ENCODE measurements around the gene NFIX. TPM values are rescaled to one million over a fixed set of nuclear protein-coding genes. Genes with fewer than 3 reads are reported as not detected.
A peak's percentile ranks its signal among the peaks of the same experiment; 100 is the strongest.

The NFIX gene
- total and polyA plus RNA-seq, 2 of the 13 experiments (the other 11 are each of a cell fraction or from before 2014, with no cell fraction given): 3.4 to 5.4 TPM

- TF ChIP-seq, protein P1, sequence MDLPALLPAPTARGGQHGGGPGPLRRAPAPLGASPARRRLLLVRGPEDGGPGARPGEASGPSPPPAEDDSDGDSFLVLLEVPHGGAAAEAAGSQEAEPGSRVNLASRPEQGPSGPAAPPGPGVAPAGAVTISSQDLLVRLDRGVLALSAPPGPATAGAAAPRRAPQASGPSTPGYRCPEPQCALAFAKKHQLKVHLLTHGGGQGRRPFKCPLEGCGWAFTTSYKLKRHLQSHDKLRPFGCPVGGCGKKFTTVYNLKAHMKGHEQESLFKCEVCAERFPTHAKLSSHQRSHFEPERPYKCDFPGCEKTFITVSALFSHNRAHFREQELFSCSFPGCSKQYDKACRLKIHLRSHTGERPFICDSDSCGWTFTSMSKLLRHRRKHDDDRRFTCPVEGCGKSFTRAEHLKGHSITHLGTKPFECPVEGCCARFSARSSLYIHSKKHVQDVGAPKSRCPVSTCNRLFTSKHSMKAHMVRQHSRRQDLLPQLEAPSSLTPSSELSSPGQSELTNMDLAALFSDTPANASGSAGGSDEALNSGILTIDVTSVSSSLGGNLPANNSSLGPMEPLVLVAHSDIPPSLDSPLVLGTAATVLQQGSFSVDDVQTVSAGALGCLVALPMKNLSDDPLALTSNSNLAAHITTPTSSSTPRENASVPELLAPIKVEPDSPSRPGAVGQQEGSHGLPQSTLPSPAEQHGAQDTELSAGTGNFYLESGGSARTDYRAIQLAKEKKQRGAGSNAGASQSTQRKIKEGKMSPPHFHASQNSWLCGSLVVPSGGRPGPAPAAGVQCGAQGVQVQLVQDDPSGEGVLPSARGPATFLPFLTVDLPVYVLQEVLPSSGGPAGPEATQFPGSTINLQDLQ (CRISPR knock-in tag; IDR thresholded peaks at IDR 0.05): no peak
- TF ChIP-seq FOXK2 (IDR thresholded peaks at IDR 0.05): no peak
- TF ChIP-seq FOXA1 (IDR thresholded peaks at IDR 0.05): no peak
- TF ChIP-seq FOXA1 (CRISPR knock-in tag; IDR thresholded peaks at IDR 0.05): no peak
- no peak for TF ChIP-seq ZNF616 (CRISPR knock-in tag; IDR thresholded peaks at IDR 0.05; ENCODE audit: low read depth)
- peak; percentile 71 for TF ChIP-seq ZBTB38 (CRISPR knock-in tag; IDR thresholded peaks at IDR 0.05)
- TF ChIP-seq ZNF367 (CRISPR knock-in tag; IDR thresholded peaks at IDR 0.05; ENCODE audit: borderline replicate concordance): no peak
- TF ChIP-seq, protein P2, sequence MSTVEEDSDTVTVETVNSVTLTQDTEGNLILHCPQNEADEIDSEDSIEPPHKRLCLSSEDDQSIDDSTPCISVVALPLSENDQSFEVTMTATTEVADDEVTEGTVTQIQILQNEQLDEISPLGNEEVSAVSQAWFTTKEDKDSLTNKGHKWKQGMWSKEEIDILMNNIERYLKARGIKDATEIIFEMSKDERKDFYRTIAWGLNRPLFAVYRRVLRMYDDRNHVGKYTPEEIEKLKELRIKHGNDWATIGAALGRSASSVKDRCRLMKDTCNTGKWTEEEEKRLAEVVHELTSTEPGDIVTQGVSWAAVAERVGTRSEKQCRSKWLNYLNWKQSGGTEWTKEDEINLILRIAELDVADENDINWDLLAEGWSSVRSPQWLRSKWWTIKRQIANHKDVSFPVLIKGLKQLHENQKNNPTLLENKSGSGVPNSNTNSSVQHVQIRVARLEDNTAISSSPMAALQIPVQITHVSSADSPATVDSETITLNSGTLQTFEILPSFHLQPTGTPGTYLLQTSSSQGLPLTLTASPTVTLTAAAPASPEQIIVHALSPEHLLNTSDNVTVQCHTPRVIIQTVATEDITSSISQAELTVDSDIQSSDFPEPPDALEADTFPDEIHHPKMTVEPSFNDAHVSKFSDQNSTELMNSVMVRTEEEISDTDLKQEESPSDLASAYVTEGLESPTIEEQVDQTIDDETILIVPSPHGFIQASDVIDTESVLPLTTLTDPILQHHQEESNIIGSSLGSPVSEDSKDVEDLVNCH (CRISPR knock-in tag; IDR thresholded peaks at IDR 0.05): no peak
- TF ChIP-seq, protein P3, sequence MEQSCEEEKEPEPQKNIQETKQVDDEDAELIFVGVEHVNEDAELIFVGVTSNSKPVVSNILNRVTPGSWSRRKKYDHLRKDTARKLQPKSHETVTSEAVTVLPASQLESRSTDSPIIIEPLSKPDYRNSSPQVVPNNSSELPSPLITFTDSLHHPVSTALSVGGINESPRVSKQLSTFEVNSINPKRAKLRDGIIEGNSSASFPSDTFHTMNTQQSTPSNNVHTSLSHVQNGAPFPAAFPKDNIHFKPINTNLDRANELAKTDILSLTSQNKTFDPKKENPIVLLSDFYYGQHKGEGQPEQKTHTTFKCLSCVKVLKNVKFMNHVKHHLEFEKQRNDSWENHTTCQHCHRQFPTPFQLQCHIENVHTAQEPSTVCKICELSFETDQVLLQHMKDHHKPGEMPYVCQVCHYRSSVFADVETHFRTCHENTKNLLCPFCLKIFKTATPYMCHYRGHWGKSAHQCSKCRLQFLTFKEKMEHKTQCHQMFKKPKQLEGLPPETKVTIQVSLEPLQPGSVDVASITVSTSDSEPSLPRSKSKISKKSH (CRISPR knock-in tag; IDR thresholded peaks at IDR 0.05; ENCODE audit: borderline replicate concordance): no peak
- no peak for TF ChIP-seq ZNF891 (CRISPR knock-in tag; IDR thresholded peaks at IDR 0.05)
- TF ChIP-seq ASH2L (IDR thresholded peaks at IDR 0.05; ENCODE audit: insufficient read length, low read depth, low read length): no peak
- TF ChIP-seq HOXA5 (CRISPR knock-in tag; IDR thresholded peaks at IDR 0.05): no peak
- peak; percentile 43 for TF ChIP-seq RBM22 (optimal IDR thresholded peaks at IDR 0.05; ENCODE audit: low read length)
- TF ChIP-seq TAF1 (CRISPR knock-in tag; IDR thresholded peaks at IDR 0.05): no peak
- 0 out of 2 replicates have a peak, but pooled peaks have one; percentile 43 for TF ChIP-seq MXD3 (CRISPR knock-in tag; IDR thresholded peaks at IDR 0.05)
- no peak for TF ChIP-seq EHMT2 (IDR thresholded peaks at IDR 0.05; ENCODE audit: borderline replicate concordance, low read depth, low read length)
- no peak for TF ChIP-seq ZNF333 (CRISPR knock-in tag; IDR thresholded peaks at IDR 0.05; ENCODE audit: borderline replicate concordance)
- TF ChIP-seq PRMT3 (CRISPR knock-in tag; IDR thresholded peaks at IDR 0.05; ENCODE audit: borderline replicate concordance, low read depth): no peak
- no peak for TF ChIP-seq RFXAP (CRISPR knock-in tag; IDR thresholded peaks at IDR 0.05; ENCODE audit: borderline replicate concordance)
- no peak for TF ChIP-seq ZNF235 (CRISPR knock-in tag; IDR thresholded peaks at IDR 0.05; ENCODE audit: borderline replicate concordance)
- TF ChIP-seq MED8 (CRISPR knock-in tag; IDR thresholded peaks at IDR 0.05; ENCODE audit: insufficient replicate concordance): no peak
- TF ChIP-seq ZNF343 (CRISPR knock-in tag; IDR thresholded peaks at IDR 0.05): no peak
- peak; percentile 45; the same call in 1 of the 2 replicates for TF ChIP-seq KAT8 (CRISPR knock-in tag; IDR thresholded peaks at IDR 0.05)
- TF ChIP-seq ZNF589 (CRISPR knock-in tag; conservative IDR thresholded peaks at IDR 0.05): no peak
These were observed 11.6 kb upstream of the NFIX start (continued) for GRCh38 chr19:12983542-12984142.
